ENCODE measurements around the gene AATF.

The AATF gene

GRCh38 chr17:36992701-36993100 is 43.9 kb downstream of the AATF start:
- no peak for DNase-seq

- no peak for DNase-seq
Measured at GRCh38 chr17:36993227-36993626, 44.5 kb downstream of the AATF start.

- no peak for DNase-seq
Measured at GRCh38 chr17:36994438-36994837, 45.7 kb downstream of the AATF start.

GRCh38 chr17:36999471-36999870 is 50.7 kb downstream of the AATF start:
- DNase-seq, result no peak

GRCh38 chr17:37016780-37017179 is 68.0 kb downstream of the AATF start:
- DNase-seq, result no peak

GRCh38 chr17:37017404-37017803 is 68.7 kb downstream of the AATF start:
- no peak for DNase-seq

- DNase-seq, result no peak
Measured at GRCh38 chr17:37019117-37019740, 70.5 kb downstream of the AATF start.

GRCh38 chr17:37019741-37020129 is 71.0 kb downstream of the AATF start:
- no peak for DNase-seq

GRCh38 chr17:37024181-37024637 is 75.5 kb downstream of the AATF start:
- DNase-seq, result no peak

- DNase-seq, result no peak
Measured at GRCh38 chr17:37025238-37025637, 76.5 kb downstream of the AATF start.

- no peak for DNase-seq
Measured at GRCh38 chr17:37025847-37026530, 77.2 kb downstream of the AATF start.

- no peak for DNase-seq
Measured at GRCh38 chr17:37026531-37026869, 77.7 kb downstream of the AATF start.

GRCh38 chr17:37028040-37028439 is 79.3 kb downstream of the AATF start:
- no peak for DNase-seq

- DNase-seq, result no peak
Measured at GRCh38 chr17:37031493-37032083, 82.8 kb downstream of the AATF start.

GRCh38 chr17:37037590-37038155 is 88.9 kb downstream of the AATF start:
- DNase-seq, result no peak

GRCh38 chr17:37039269-37039668 is 90.5 kb downstream of the AATF start:
- no peak for DNase-seq

- no peak for DNase-seq
Measured at GRCh38 chr17:37041932-37042331, 93.2 kb downstream of the AATF start.

- DNase-seq, result no peak
Measured at GRCh38 chr17:37043201-37043600, 94.4 kb downstream of the AATF start.

GRCh38 chr17:37045351-37045922 is 96.7 kb downstream of the AATF start:
- no peak for DNase-seq

GRCh38 chr17:37047631-37048104 is 98.9 kb downstream of the AATF start:
- peak; percentile 72 for DNase-seq

GRCh38 chr17:37048811-37049210 is 100.1 kb downstream of the AATF start:
- DNase-seq, result no peak

- DNase-seq, result no peak
Measured at GRCh38 chr17:37050920-37051319, 102.2 kb downstream of the AATF start.

GRCh38 chr17:37051381-37051780 is 102.6 kb downstream of the AATF start:
- no peak for DNase-seq

GRCh38 chr17:37051833-37052232 is 103.1 kb downstream of the AATF start:
- DNase-seq, result no peak

Data from NCI-H2029 treated with DMSO at 0.1 percent for 48 hours (cell line).